ENCODE data around the gene NKX2-4.

Gene NKX2-4

DNA sequence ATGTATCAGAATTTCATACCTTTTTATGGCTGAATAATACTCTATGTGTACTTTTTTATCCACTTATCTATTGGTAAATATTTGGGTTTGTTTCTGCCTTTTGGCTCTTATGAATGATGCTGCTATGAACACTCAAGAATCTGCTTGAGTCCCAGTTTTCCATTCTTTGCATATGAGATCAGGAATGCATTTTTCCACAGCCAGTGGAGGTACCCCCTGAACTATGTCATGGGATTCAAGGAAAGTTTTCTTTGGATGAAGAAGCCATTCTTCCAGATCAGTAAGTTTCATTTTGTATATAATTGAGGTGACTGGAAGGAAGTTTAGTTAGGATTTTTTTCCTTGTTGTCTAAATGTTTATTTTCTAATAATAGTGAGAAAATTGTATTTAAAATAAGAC is 40.9 kb downstream of the NKX2-4 start:
- no peak for DNase-seq (ENCODE audit: extremely low spot score)
- ChIA-PET CTCF (no interaction called here), POLR2A (interaction anchor here (1.3 kb wide), 1 partner anchor 53 kb away, joined by 3 read pairs; the partner anchor contains the start of gene XRN2)
- TF ChIP-seq FOXM1 (IDR thresholded peaks at IDR 0.05; ENCODE audit: borderline replicate concordance) (no peak), FOXK2 (IDR thresholded peaks at IDR 0.05) (no peak), BHLHE40 (IDR thresholded peaks at IDR 0.05; ENCODE audit: borderline replicate concordance) (no peak), ELF4 (IDR thresholded peaks at IDR 0.05) (no peak)

DNA sequence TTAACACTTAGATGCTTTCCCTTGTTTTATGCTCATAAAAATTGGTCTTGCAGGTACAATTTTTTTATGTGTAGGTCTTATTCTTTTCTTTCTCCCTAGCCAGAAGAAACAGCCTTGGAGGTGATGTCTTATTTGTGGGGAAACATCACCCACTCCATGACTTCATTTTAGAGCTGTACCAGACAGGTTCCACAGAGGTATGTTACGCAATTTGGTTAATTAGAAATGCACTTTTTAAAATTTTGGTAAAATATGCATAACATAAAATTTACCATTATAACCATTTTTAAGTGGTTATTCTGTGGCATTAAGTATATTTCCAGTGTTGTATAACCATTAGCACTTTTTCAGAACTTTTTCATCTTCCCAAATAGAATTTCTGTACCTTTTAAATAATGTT is 41.3 kb downstream of the NKX2-4 start:
- DNase-seq (ENCODE audit: extremely low spot score) = no peak
- TF ChIP-seq SP1 (IDR thresholded peaks at IDR 0.05) = no peak
- TF ChIP-seq ZNF384 (IDR thresholded peaks at IDR 0.05) = no peak
- no peak for TF ChIP-seq BHLHE40 (IDR thresholded peaks at IDR 0.05; ENCODE audit: borderline replicate concordance)
- TF ChIP-seq, protein P1, sequence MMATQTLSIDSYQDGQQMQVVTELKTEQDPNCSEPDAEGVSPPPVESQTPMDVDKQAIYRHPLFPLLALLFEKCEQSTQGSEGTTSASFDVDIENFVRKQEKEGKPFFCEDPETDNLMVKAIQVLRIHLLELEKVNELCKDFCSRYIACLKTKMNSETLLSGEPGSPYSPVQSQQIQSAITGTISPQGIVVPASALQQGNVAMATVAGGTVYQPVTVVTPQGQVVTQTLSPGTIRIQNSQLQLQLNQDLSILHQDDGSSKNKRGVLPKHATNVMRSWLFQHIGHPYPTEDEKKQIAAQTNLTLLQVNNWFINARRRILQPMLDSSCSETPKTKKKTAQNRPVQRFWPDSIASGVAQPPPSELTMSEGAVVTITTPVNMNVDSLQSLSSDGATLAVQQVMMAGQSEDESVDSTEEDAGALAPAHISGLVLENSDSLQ (IDR thresholded peaks at IDR 0.05) = no peak
- TF ChIP-seq NFRKB (IDR thresholded peaks at IDR 0.05) = no peak
- TF ChIP-seq LEF1 (IDR thresholded peaks at IDR 0.05; ENCODE audit: borderline replicate concordance) = no peak
- TF ChIP-seq HDGF (IDR thresholded peaks at IDR 0.05; ENCODE audit: borderline replicate concordance) = no peak
- TF ChIP-seq FOXK2 (IDR thresholded peaks at IDR 0.05) = no peak
- no peak for TF ChIP-seq FOXM1 (IDR thresholded peaks at IDR 0.05; ENCODE audit: borderline replicate concordance)
- no peak for TF ChIP-seq ARNT (IDR thresholded peaks at IDR 0.05)
- no peak for TF ChIP-seq SUZ12 (IDR thresholded peaks at IDR 0.05)
- no peak for TF ChIP-seq FOXA1 (IDR thresholded peaks at IDR 0.05)
- no peak for TF ChIP-seq L3MBTL2 (conservative IDR thresholded peaks at IDR 0.05)
- POLR2A ChIA-PET = interaction anchor here (1.3 kb wide), 1 partner anchor 53 kb away, joined by 3 read pairs; the partner anchor contains the start of gene XRN2
- CTCF ChIA-PET = no interaction called here

DNA sequence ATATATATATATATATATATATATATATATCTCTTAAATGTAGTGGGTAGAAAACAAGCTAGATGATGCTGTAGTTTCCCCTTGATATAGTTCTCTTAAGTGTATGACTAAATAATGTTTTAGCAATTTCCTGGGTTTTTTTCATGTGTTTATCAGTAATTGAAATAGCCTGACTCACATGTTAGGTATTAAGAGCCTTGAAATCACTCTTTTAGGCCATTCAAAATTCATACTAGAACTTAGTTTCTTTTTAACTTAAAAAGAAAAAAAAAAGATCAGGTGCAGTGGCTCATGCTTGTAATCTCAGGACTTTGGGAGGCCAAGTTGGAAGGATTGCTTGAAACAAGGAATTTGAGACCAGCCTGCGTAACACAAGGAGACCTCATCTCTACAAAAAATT is 44.1 kb downstream of the NKX2-4 start:
- ChIA-PET POLR2A (interaction anchor here (1.5 kb wide), 1 partner anchor 50 kb away, joined by 9 read pairs; the partner anchor contains the start of gene XRN2), CTCF (no interaction called here)
- no peak for TF ChIP-seq FOXA1 (IDR thresholded peaks at IDR 0.05)
- TF ChIP-seq L3MBTL2 (conservative IDR thresholded peaks at IDR 0.05) = no peak
- no peak for TF ChIP-seq ELF4 (IDR thresholded peaks at IDR 0.05)
- TF ChIP-seq NFRKB (IDR thresholded peaks at IDR 0.05) = no peak
- TF ChIP-seq, protein P1 (IDR thresholded peaks at IDR 0.05) = no peak
- no peak for TF ChIP-seq ZNF384 (IDR thresholded peaks at IDR 0.05)
- no peak for TF ChIP-seq TARDBP (IDR thresholded peaks at IDR 0.05)
- TF ChIP-seq SP1 (IDR thresholded peaks at IDR 0.05) = no peak
- no peak for TF ChIP-seq CTBP1 (IDR thresholded peaks at IDR 0.05; ENCODE audit: borderline replicate concordance)
- TF ChIP-seq FOXK2 (IDR thresholded peaks at IDR 0.05) = no peak
- TF ChIP-seq ARNT (IDR thresholded peaks at IDR 0.05) = no peak
- TF ChIP-seq BHLHE40 (IDR thresholded peaks at IDR 0.05; ENCODE audit: borderline replicate concordance) = no peak
- TF ChIP-seq FOXM1 (IDR thresholded peaks at IDR 0.05; ENCODE audit: borderline replicate concordance) = no peak
- no peak for TF ChIP-seq SUZ12 (IDR thresholded peaks at IDR 0.05)
- no peak for TF ChIP-seq LEF1 (IDR thresholded peaks at IDR 0.05; ENCODE audit: borderline replicate concordance)
- no peak for DNase-seq (ENCODE audit: extremely low spot score)

DNA sequence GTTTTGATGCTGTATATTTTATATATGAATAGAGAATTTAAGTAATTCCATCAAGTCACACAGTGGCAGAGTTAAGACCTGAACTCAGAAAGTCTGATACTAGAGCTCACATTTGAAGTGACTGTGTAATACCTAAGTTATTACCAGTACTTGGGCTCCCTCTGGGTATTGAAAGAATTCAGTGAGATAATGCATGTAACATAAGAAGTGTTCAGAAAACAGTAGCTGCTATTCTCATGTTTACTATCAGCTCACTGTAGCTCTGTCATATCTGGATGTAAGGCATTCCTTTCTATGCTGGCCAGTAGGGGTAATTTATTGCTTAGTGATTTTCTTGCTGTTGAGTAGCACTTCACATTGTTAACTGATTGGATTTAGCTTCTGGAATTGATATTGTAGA is 44.6 kb downstream of the NKX2-4 start:
- no peak for DNase-seq (ENCODE audit: extremely low spot score)
- CTCF ChIA-PET = no interaction called here
- TF ChIP-seq L3MBTL2 (conservative IDR thresholded peaks at IDR 0.05) = no peak
- no peak for TF ChIP-seq LEF1 (IDR thresholded peaks at IDR 0.05; ENCODE audit: borderline replicate concordance)
- no peak for TF ChIP-seq ARNT (IDR thresholded peaks at IDR 0.05)
- no peak for TF ChIP-seq FOXA1 (IDR thresholded peaks at IDR 0.05)
- no peak for TF ChIP-seq SUZ12 (IDR thresholded peaks at IDR 0.05)
- no peak for TF ChIP-seq FOXK2 (IDR thresholded peaks at IDR 0.05)
- TF ChIP-seq SP1 (IDR thresholded peaks at IDR 0.05) = no peak
- TF ChIP-seq FOXM1 (IDR thresholded peaks at IDR 0.05; ENCODE audit: borderline replicate concordance) = no peak
- TF ChIP-seq, protein P1 (IDR thresholded peaks at IDR 0.05) = no peak
- no peak for TF ChIP-seq ELF4 (IDR thresholded peaks at IDR 0.05)
- no peak for TF ChIP-seq BHLHE40 (IDR thresholded peaks at IDR 0.05; ENCODE audit: borderline replicate concordance)
- TF ChIP-seq ZNF384 (IDR thresholded peaks at IDR 0.05) = no peak
- no peak for TF ChIP-seq CTBP1 (IDR thresholded peaks at IDR 0.05; ENCODE audit: borderline replicate concordance)
- TF ChIP-seq HDGF (IDR thresholded peaks at IDR 0.05; ENCODE audit: borderline replicate concordance) = no peak
- no peak for TF ChIP-seq NFRKB (IDR thresholded peaks at IDR 0.05)
- POLR2A ChIA-PET = interaction anchor here (1.5 kb wide), 1 partner anchor 50 kb away, joined by 9 read pairs; the partner anchor contains the start of gene XRN2
